Uterus (tissue), 4 donors: ENCODE measurements around the gene METAP1. TPM values are rescaled to one million over a fixed set of nuclear protein-coding genes. Genes with fewer than 3 reads are reported as not detected.
"Not testable (repeated sequence)": the region's sequence is repeated elsewhere in the genome, so short reads cannot be mapped to it uniquely, and the experiment has no call there.

Experiments
- DNase-seq, 2 donors: peaks; one replicate each; pipeline ENCODE4 v3.0.0-alpha.2; 2019 to 2020
- H3K27ac ChIP-seq, 2 donors: fragments of 200-600 bp; sonication (generic); 1 replicate in 1 of 2; 2 replicates in 1 of 2; pipeline ENCODE4 v1.5.1; 2016 to 2018
- H3K27me3 ChIP-seq, 2 donors: fragments of 200-600 bp; sonication (generic); one replicate each; pipeline ENCODE4 v1.5.1; 2018 to 2019; ENCODE audit warnings: control low read depth in 1 of 2
- H3K36me3 ChIP-seq, 2 donors: fragments of 200-600 bp; sonication (generic); one replicate each; pipeline ENCODE4 v1.5.1; 2019; ENCODE audit warnings: control low read depth in 1 of 2
- H3K4me1 ChIP-seq, 2 donors: fragments of 200-600 bp; sonication (generic); one replicate each; pipeline ENCODE4 v1.5.1; 2018 to 2019; ENCODE audit warnings: control low read depth in 1 of 2
- H3K4me3 ChIP-seq, 2 donors: fragments of 200-600 bp; sonication (generic); 1 replicate in 1 of 2; 2 replicates in 1 of 2; pipeline ENCODE4 v1.5.1; 2018 to 2019; ENCODE audit warnings: mild to moderate bottlenecking in 1 of 2
- H3K9me3 ChIP-seq, 2 donors: fragments of 200-600 bp; sonication (generic); one replicate each; pipeline ENCODE4 v1.5.1; 2019; ENCODE audit warnings: control low read depth in 1 of 2
- POLR2A ChIP-seq, 2 donors: fragments of 450-650 bp; IDR thresholded peaks; one replicate each; pipeline ENCODE4 v1.6.1; 2016; ENCODE audit warnings: antibody characterized with exemption in 2 of 2, mild to moderate bottlenecking in 1 of 2, moderate library complexity in 1 of 2
- intact Hi-C: fragments of 100-400 bp; cut with DNase I; formaldehyde crosslinking; loops from one replicate; pipeline ENCODE4 v1.15.1; 2023; ENCODE audit warnings: low total_unique reads
- total RNA-seq, 4 donors: library from RNA; depleted of rRNA in 3 of 4; stranded (reverse); fragments of >200 nt in 3 of 4; gene quantifications; one replicate each; pipeline versions ENCODE4 v1.1.0 to v1.2.4, GENCODE V29; 2014 to 2023
- TF ChIP-seq, protein P1 (sequence below), 4 experiments: fragments of 200-600 bp in 2 of 4; fragments of 450-650 bp in 2 of 4; sonication (generic) in 2 of 4; IDR thresholded peaks; one replicate each; pipeline ENCODE4 v1.5.1; 2016 to 2019; ENCODE audit warnings: antibody characterized with exemption in 4 of 4, mild to moderate bottlenecking in 2 of 4, moderate library complexity in 1 of 4
- donor health status: DM: yes; HTN: yes; CAD: no.

METAP1 gene
- total RNA-seq, 4 donors from 2014 or later = 34.1 to 50.7 (median 36.3) TPM

DNA sequence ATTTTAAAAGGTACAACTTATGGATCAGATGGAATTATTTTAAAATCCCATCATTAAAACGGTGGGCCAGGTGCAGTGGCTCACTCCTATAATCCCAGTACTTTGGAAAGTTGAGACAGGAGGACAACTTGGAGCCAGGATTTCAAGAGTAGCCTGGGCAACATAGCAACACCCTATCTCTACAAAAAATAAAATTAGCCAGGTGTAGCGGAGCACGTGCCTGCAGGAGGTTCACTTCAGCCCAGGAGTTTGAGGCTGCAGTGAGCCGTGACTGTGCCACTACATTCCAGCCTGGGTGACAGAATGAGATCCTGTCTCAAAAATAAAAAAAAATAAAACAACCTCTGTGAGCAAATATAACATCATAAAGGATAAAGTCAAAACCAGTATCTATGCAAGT lies 81.7 kb downstream of the METAP1 start:
- no peaks in the 10 kb centered on the region for H3K4me1 ChIP-seq
- H3K4me3 ChIP-seq = no peak overlapping the region
- TF ChIP-seq POLR2A (IDR thresholded peaks at IDR 0.05) = no peak
- TF ChIP-seq, protein P1, sequence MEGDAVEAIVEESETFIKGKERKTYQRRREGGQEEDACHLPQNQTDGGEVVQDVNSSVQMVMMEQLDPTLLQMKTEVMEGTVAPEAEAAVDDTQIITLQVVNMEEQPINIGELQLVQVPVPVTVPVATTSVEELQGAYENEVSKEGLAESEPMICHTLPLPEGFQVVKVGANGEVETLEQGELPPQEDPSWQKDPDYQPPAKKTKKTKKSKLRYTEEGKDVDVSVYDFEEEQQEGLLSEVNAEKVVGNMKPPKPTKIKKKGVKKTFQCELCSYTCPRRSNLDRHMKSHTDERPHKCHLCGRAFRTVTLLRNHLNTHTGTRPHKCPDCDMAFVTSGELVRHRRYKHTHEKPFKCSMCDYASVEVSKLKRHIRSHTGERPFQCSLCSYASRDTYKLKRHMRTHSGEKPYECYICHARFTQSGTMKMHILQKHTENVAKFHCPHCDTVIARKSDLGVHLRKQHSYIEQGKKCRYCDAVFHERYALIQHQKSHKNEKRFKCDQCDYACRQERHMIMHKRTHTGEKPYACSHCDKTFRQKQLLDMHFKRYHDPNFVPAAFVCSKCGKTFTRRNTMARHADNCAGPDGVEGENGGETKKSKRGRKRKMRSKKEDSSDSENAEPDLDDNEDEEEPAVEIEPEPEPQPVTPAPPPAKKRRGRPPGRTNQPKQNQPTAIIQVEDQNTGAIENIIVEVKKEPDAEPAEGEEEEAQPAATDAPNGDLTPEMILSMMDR (IDR thresholded peaks at IDR 0.05) = no peak
- H3K36me3 ChIP-seq = no peaks in the 10 kb centered on the region
- intact Hi-C loops = no loop called here
- H3K27me3 ChIP-seq = no peaks in the 10 kb centered on the region
- H3K9me3 ChIP-seq = no peaks in the 10 kb centered on the region
- DNase-seq = no peak
- no peak overlapping the region for H3K27ac ChIP-seq

DNA sequence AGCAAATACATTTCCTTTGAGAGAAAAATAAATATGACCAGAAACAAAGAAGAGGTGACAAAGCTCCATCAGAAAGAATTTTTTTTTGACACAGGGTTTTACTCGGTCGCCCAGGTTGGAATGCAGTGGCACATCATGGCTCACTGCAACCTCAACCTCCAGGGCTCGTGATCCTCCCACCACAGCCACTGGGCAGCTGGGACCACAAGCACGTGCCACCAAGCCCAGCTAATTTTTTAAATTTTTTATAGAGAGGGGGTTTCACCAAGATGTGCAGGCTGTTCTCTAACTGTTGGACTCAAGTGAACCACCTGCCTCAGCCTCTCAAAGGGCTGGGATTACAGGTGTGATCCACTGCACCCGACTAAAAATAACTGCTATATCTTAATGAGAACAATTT lies 82.8 kb downstream of the METAP1 start:
- intact Hi-C loops = no loop called here
- Histone ChIP-seq H3K4me3 (no peak overlapping the region), H3K4me1 (no peaks in the 10 kb centered on the region), H3K27me3 (no peaks in the 10 kb centered on the region), H3K36me3 (no peaks in the 10 kb centered on the region), H3K27ac (no peak overlapping the region), H3K9me3 (no peaks in the 10 kb centered on the region)
- no peak for TF ChIP-seq POLR2A (IDR thresholded peaks at IDR 0.05)
- TF ChIP-seq, protein P1 (IDR thresholded peaks at IDR 0.05) = no peak
- no peak for DNase-seq

DNA sequence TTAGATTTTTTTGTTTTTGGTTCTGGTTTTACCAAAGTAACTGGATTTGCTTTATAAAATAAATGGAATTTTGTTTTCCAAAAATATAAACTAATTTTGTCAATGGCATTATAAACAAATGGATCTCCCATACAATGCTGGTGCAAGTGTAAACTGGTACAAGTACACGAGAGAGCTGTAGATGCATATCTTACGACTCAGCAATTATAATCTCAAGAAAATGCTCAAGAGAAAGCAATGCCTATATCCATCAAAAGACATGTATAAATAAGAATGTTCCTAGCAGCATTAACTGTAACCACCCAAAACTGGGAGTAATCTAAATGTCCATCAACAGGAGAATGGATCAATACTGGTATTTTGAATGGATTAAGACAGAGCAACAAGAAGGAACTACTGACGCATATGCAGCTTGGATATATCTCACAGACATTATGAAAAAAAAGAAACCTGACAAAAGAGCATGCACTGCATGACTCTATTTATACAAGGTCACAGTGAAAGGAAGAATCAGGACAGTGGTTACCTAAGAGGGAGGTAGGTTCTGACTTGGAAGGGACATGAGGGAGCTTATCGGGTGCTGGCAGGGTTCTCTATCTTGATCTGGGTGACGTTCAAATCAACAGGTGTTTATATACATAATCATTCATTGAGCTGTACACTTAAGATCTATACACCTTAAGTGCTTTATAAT lies 83.6 kb downstream of the METAP1 start:
- H3K4me3 ChIP-seq = no peak overlapping the region
- no peaks in the 10 kb centered on the region for H3K36me3 ChIP-seq
- no peaks in the 10 kb centered on the region for H3K27me3 ChIP-seq
- no peak overlapping the region for H3K27ac ChIP-seq
- H3K4me1 ChIP-seq = no peaks in the 10 kb centered on the region
- intact Hi-C loops = no loop called here
- no peak for DNase-seq
- no peaks in the 10 kb centered on the region for H3K9me3 ChIP-seq
- TF ChIP-seq, protein P1 (IDR thresholded peaks at IDR 0.05) = no peak
- no peak for TF ChIP-seq POLR2A (IDR thresholded peaks at IDR 0.05)

DNA sequence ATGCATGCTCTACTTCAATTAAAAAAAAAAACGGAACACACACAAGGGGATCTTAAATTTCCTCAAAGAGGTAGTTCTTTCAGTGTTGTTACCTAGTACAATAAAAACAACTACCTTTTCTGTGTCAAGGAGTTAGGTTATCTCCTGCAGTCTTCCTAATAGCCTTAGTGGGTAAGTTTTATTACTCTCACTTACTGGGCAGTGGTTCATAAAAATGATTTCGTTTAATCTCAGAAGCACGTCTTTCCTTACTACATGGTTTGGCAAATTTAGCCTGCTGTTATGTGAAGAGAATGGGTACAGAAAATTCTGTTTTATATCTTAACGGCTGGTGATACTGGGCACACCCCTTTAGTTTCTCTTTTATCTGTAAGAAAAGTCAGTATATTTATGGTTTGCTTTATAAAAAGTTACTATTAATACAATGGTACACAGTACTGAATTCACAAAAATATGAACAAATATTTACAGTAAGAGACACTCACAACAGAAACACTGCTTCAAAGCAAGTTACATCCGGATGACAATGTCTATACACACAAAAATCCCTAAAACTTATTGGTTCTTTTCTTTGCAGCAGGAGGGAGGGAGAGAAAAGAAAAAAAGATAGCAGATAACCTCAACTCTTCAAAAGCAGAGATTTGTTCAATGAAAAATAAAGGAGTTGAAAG lies 84.2 kb downstream of the METAP1 start:
- DNase-seq = no peak
- TF ChIP-seq POLR2A (IDR thresholded peaks at IDR 0.05) = no peak
- TF ChIP-seq, protein P1 (IDR thresholded peaks at IDR 0.05) = no peak
- Histone ChIP-seq H3K4me3 (no peak overlapping the region), H3K27me3 (no peaks in the 10 kb centered on the region), H3K36me3 (no peaks in the 10 kb centered on the region), H3K27ac (no peak overlapping the region), H3K9me3 (no peaks in the 10 kb centered on the region), H3K4me1 (peaks cover 0 to 4% of the 10 kb centered on the region in 2 donors)
- intact Hi-C loops = no loop called here

DNA sequence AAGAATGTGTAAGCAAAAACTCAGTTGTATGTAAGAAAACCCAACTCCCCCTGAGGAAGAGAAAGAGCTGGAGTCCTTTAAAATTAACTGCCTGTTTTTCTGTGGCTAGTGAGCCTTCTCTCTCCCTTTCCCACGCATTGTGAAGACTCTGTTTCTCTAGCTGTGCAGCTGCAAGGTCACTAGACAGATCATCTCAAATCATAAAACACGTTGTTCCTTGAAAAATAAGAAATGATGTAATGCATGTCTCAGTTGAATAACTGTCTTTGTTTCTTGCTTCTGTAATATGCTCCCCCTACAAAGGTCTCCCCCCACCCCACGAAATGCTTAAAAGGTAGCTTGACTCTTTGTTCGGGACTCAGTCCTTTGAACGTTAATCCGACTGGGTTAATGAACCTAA lies 85.3 kb downstream of the METAP1 start:
- H3K27me3 ChIP-seq, H3K4me3 ChIP-seq, H3K4me1 ChIP-seq, intact Hi-C loops, H3K9me3 ChIP-seq, H3K27ac ChIP-seq, DNase-seq, H3K36me3 ChIP-seq: not testable (repeated sequence)
